NCI-H774 (cell line): ENCODE results near the gene SORCS2.

Experiments
- DNase-seq: peaks from one replicate; lab custom pipeline; 2025; lab: John Stamatoyannopoulos, UW

The SORCS2 gene

GRCh38 chr4:7326693-7327340, 134.5 kb downstream of the SORCS2 start:
- no peak for DNase-seq

GRCh38 chr4:7327341-7327885, 135.1 kb downstream of the SORCS2 start:
- DNase-seq = no peak

GRCh38 chr4:7328162-7328912, 136.0 kb downstream of the SORCS2 start:
- no peak for DNase-seq

- no peak for DNase-seq
These were observed 136.7 kb downstream of the SORCS2 start for GRCh38 chr4:7328913-7329638.

GRCh38 chr4:7330031-7330596, 137.8 kb downstream of the SORCS2 start:
- DNase-seq = no peak

- DNase-seq = no peak
These were observed 138.7 kb downstream of the SORCS2 start for GRCh38 chr4:7330811-7331681.

- no peak for DNase-seq
These were observed 139.3 kb downstream of the SORCS2 start for GRCh38 chr4:7331682-7332000.

- DNase-seq = no peak
These were observed 140.1 kb downstream of the SORCS2 start for GRCh38 chr4:7332216-7333023.

GRCh38 chr4:7333024-7333780, 140.9 kb downstream of the SORCS2 start:
- no peak for DNase-seq

GRCh38 chr4:7333801-7334421, 141.6 kb downstream of the SORCS2 start:
- no peak for DNase-seq

GRCh38 chr4:7334521-7335275, 142.4 kb downstream of the SORCS2 start:
- DNase-seq = no peak

- DNase-seq = peak; percentile 34
These were observed 143.2 kb downstream of the SORCS2 start for GRCh38 chr4:7335344-7336066.

- no peak for DNase-seq
These were observed 143.8 kb downstream of the SORCS2 start for GRCh38 chr4:7336067-7336569.

- DNase-seq = no peak
These were observed 144.4 kb downstream of the SORCS2 start for GRCh38 chr4:7336732-7337131.

- DNase-seq = no peak
These were observed 145.1 kb downstream of the SORCS2 start for GRCh38 chr4:7337196-7338058.

- DNase-seq = no peak
These were observed 145.7 kb downstream of the SORCS2 start for GRCh38 chr4:7338059-7338452.
